HUES6 (cell line): ENCODE measurements around the gene UNK.
A peak's percentile ranks its signal among the peaks of the same experiment; 100 is the strongest.

Experiments used
- H3K27ac ChIP-seq: 2 replicates; pipeline ENCODE4 v1.7.0; 2013; ENCODE audit warnings: low read depth, mild to moderate bottlenecking, low read length, inconsistent platforms
- H3K27me3 ChIP-seq: 2 replicates; pipeline ENCODE4 v1.6.1; 2013; ENCODE audit warnings: low read length; ENCODE audit not compliant: control insufficient read depth, insufficient read depth
- H3K36me3 ChIP-seq: 2 replicates; pipeline ENCODE4 v1.6.1; 2013; ENCODE audit warnings: low read length; ENCODE audit not compliant: control insufficient read depth, insufficient read depth
- H3K4me1 ChIP-seq: 2 replicates; pipeline ENCODE4 v1.6.1; 2013; ENCODE audit warnings: low read length; ENCODE audit not compliant: control insufficient read depth, insufficient read depth
- H3K4me3 ChIP-seq: 2 replicates; pipeline ENCODE4 v1.5.1; 2013; ENCODE audit warnings: low read depth, low read length
- H3K9ac ChIP-seq: one replicate; pipeline ENCODE4 v1.6.1; 2013; ENCODE audit warnings: mild to moderate bottlenecking, low read length
- H3K9me3 ChIP-seq: 2 replicates; pipeline ENCODE4 v1.6.1; 2013; ENCODE audit warnings: low read depth, low read length; ENCODE audit not compliant: control insufficient read depth, insufficient read depth

UNK gene

DNA sequence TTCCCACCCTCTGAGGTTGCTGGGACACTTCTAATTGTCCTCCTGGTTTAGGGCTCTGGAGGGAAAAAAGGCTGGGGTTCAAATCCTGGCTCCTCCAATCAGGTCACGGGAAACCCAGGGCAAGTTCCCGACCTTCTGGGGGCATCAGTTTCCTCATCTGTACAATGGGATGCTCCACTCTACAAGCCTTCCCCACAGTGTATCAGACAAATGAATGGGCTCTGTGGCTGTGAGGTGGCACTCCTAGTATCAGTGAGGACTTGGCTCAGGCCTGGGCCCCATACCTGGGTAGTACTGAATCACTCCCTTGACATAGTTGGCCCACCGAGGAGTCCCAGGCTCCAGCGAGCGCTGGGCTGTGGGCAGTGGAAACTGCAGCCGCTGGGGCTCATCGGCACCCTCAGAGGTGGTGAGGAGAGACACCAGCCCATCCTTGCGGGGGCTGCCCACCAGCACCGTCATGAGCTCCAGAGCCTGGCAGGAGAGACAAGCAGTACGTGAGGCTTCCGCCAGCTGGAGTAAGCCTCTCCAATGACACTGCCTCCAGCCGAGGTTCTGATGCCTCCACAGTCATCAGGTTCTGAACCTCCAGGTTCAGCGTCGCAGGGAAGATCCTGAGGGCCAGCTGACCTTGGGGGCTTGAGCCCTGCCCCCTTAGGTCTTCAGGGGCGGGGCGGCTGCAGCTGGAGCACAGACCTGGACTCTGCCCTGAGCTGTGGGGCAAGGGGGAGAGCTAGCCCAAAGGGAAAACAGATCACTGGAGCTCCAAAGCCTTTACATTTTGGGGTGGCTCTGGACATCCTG lies 20.8 kb upstream of the UNK start:
- H3K9me3 ChIP-seq, result no peaks in the 10 kb centered on the region
- H3K36me3 ChIP-seq, result no peaks in the 10 kb centered on the region
- no peak overlapping the region for H3K27ac ChIP-seq
- H3K4me1 ChIP-seq, result peaks cover 9% of the 10 kb centered on the region
- H3K4me3 ChIP-seq, result peak overlapping the region; percentile 72
- no peaks in the 10 kb centered on the region for H3K27me3 ChIP-seq
- H3K9ac ChIP-seq, result no peak overlapping the region

DNA sequence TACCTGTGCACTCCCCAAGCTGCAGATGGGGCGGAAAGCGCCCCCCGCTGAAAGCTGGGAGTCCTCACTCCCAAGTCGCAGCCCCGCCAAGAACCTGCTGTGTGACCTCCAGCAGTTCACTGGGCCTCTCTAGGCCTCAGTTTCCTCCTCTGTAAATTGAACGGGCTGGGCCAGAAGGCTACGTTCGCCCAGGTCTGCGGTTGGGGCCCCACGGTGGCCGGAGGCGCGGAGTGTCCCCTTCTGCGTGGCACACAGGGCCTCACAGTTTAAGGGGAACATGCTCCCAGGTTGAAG lies 20.2 kb upstream of the UNK start:
- H3K4me1 ChIP-seq, result peaks cover 9% of the 10 kb centered on the region
- H3K36me3 ChIP-seq, result no peaks in the 10 kb centered on the region
- no peaks in the 10 kb centered on the region for H3K27me3 ChIP-seq
- peak overlapping the region; percentile 50 for H3K9ac ChIP-seq
- no peak overlapping the region for H3K27ac ChIP-seq
- peak overlapping the region; percentile 72 for H3K4me3 ChIP-seq
- no peaks in the 10 kb centered on the region for H3K9me3 ChIP-seq

DNA sequence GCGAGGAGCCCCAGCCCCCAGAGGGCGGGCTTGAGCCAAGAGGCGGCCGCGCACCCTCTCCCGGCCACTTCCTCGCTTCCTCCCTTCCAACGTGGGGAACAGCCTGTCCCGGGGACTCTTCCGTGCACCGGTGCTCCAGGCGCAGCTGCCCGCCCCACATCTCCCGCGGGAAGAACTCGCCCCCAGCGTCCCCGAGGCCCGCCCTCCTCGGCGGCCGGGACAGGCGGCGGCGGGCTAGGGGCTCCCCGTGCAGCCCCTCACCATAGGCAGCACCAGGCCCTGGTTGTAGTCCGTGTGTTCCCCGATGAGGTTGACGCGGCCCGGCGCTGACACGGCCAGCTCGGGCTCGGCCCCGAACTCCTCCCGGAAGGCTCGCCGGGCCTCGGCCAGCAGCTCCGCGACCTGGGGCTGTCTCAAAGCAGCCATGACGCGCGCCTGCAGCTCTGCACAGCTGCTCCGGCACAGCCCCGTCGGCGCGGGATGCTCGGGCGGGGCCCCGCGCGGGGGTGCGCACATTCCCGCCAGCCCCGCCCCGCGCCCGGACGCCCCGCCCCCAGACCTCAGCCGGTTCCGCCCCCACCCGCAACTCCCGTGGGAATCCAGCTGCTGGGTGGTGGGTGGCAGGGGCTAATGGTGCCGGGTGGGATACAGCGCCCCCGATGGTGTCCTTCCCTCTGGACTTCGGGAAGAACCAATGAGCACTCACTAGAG lies 19.7 kb upstream of the UNK start, which contains the start of gene GALK1:
Gene GALK1 (minus strand): TSS at position 482 of the 711 bp plus-strand sequence. CDS start 56 bp downstream, at position 426.
- Histone ChIP-seq H3K4me3 (peak within 1 kb of the TSS; percentile 72), H3K9me3 (no peaks in the 10 kb centered on the region), H3K9ac (peak within 1 kb of the TSS; percentile 50), H3K36me3 (no peaks in the 10 kb centered on the region), H3K27me3 (no peaks in the 10 kb centered on the region), H3K27ac (0 out of 2 replicates have a peak within 1 kb of the TSS, but pooled peaks have one; percentile 34), H3K4me1 (peaks cover 9% of the 10 kb centered on the region)

DNA sequence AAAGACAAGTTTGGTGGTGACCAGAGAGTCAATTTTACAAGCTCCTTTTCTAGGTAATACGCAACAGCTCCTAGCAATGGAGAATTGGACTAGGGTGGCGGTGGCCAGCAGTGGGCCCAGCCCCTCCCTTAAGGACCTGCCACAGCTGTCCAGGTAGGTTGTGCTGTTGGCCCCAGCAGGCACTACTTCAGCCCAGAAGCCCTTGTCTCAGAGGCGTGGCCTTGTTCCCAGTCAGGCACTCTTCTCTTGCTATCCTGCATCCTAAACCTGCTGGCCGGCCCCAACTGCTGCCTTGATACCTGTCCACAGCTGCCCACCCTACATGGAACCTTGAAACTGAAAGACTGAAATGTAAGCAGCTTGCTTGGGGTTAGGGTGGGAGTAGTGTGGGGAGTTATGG lies 18.6 kb upstream of the UNK start:
- H3K9ac ChIP-seq, result no peak overlapping the region
- peaks cover 9% of the 10 kb centered on the region for H3K4me1 ChIP-seq
- no peaks in the 10 kb centered on the region for H3K27me3 ChIP-seq
- H3K27ac ChIP-seq, result no peak overlapping the region
- no peaks in the 10 kb centered on the region for H3K9me3 ChIP-seq
- H3K36me3 ChIP-seq, result no peaks in the 10 kb centered on the region
- no peak overlapping the region for H3K4me3 ChIP-seq

DNA sequence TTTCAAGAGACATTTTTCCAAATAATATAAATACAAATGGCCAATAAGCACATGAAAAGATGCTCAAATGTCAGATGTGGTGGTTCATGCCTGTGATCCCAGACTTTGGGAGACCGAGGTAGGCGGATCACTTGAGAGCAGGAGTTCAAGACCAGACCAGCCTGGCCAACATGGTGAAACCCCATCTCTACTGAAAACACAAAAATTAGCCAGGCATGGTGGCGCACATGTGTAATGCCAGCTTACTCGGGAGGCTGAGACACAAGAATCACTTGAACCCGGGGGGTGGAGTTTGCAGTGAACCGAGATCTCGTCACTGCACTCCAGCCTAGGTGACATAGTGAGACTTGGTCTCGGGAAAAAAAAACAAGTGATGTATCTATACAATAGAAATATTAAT lies 16.7 kb upstream of the UNK start:
- Histone ChIP-seq H3K27me3 (no peaks in the 10 kb centered on the region), H3K4me3 (no peak overlapping the region), H3K9me3 (no peaks in the 10 kb centered on the region), H3K4me1 (peaks cover 9% of the 10 kb centered on the region), H3K36me3 (no peaks in the 10 kb centered on the region), H3K27ac (no peak overlapping the region), H3K9ac (no peak overlapping the region)

DNA sequence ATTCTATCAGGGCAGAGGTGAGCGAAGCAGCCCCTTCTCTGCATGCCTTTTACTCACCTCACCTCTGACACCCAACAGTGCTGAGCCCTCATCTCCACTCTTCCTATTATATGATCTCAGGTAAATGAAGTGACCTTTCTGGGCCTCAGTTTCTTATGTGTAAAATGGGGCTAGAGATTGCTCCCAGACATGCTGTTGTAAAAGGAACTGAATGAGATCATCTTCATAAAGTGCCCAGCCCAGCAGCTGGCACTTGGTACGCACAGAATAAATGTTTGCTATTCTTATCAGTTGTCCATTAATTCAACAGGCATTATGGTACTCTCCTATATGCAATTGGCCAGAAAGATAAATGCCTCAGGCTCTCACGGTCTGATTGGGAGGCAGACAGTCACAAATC lies 15.1 kb upstream of the UNK start:
- Histone ChIP-seq H3K27ac (no peak overlapping the region), H3K9me3 (no peaks in the 10 kb centered on the region), H3K4me1 (no peaks in the 10 kb centered on the region)

DNA sequence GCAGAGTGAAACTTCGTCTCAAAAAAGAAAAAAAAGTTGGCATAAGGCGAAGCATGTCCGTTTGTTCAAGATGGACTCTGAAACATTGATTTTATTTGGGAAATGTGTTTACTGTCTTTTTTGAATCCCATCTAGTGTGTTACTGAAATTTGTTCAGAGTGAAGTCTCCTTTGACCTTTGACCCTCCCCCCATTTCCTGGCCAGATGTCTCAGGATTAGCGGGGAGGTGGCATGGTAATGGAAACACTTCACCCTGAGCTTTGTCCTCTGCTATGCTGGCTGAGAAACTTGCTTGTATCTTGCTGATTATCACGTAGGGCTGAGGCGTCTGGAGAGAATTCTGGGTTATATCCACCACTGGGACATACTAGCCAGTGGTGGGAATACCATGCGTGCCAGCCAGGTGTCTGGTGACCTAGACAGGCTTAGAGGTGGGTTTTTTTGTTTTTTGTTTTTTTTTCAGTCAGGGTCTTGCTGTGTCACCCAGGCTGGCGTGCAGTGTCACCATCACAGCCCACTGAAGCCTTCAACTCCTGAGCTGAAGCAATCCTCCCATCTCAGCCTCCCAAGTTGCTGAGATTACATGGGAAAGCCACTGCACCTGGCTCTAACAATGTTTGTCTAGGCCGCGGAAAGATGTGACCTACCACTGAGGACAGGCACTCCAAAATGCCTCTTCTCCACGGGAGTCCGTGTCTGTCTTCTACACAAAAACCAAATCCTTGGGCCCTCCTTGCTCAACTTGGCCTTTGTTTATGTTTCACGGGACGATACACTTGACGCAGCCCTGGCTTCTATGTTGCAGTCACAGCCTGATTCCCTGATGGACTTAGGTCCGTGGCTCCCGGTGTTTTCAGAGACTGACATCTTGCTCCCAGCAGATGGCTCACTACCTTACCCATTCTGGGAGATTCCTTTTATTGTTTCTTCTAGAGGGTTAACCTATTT lies 13.0 kb upstream of the UNK start:
- Histone ChIP-seq H3K27ac (no peak overlapping the region), H3K4me1 (peaks cover 5% of the 10 kb centered on the region; the same call in 1 of the 2 replicates), H3K9me3 (no peaks in the 10 kb centered on the region), H3K36me3 (peaks cover 5% of the 10 kb centered on the region), H3K27me3 (no peaks in the 10 kb centered on the region), H3K4me3 (no peak overlapping the region), H3K9ac (no peak overlapping the region)

More for the DNA sequence above, 15.1 kb upstream of the UNK start:
- Histone ChIP-seq H3K9ac (no peak overlapping the region), H3K27me3 (no peaks in the 10 kb centered on the region), H3K36me3 (no peaks in the 10 kb centered on the region), H3K4me3 (no peak overlapping the region)

DNA sequence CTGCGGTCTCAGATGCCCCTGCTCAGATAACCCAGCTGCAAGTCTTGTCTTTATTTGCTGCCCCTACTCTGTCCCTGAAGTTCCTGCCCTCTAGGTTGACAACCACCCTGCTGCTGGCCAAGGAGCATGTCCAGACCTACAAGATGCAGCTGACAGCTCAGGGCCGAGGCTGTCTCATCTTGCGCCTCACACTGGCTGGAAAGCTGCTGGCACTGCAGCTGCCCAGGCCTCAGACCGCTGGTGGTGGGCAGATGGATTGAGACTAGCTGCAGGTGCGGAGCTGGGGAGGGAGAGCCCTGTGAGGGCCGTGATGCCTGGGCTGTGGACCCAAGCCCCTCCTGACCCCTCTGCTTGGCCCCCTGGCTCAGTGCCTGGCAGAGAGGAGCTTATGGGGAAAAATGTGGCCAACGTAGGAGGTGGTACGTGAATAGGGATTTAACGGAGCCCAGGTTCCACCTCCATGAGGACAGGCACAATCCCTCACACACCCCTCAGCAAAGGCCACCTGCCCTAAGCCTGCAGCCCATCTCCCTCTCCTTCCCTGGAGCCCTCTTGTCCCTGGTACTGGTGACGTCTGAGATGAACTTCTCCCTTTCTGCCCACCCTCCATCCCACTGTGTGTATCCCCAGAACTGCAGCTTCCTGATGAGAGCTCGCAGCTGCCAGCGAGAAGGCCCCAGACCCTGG lies 11.3 kb upstream of the UNK start:
- Histone ChIP-seq H3K36me3 (peaks cover 21% of the 10 kb centered on the region), H3K4me1 (peaks cover 5% of the 10 kb centered on the region; the same call in 1 of the 2 replicates), H3K27ac (no peak overlapping the region), H3K9ac (no peak overlapping the region), H3K9me3 (no peaks in the 10 kb centered on the region), H3K4me3 (no peak overlapping the region), H3K27me3 (no peaks in the 10 kb centered on the region)

DNA sequence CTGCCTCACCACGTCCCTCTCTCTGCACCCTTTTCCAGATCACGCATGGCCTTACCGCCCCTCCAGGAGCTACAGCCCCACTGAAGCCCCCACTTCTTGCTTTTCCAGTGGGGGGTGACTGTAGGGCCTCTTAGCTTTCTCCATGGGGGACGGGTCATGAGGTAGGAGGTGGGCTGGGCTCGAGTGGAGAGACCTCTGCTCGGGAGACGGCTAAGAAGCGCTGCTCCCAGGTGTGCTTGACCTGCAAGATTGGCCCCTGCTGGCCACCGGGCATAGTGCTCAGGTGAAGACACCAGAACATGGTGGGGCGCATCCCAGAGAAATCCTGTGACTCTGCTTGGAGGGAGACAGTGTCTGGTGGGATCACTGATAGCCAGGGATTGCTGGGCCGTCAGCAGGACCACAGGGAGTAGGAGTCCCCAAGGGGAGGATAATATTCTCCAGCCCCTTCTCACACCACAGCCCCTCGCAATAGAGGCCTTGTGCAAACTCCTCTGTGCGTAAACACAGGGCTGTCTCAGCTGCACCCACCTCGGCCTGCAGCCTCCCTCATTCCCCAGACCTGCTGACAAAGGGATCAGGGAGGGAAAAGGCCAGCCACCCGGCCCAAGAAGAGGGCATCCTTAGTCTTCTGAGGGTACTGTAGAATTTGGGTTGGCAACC lies 10.7 kb upstream of the UNK start:
- Histone ChIP-seq H3K9ac (no peak overlapping the region), H3K36me3 (peaks cover 28% of the 10 kb centered on the region), H3K4me3 (no peak overlapping the region), H3K9me3 (no peaks in the 10 kb centered on the region), H3K4me1 (peaks cover 5% of the 10 kb centered on the region; the same call in 1 of the 2 replicates), H3K27ac (no peak overlapping the region), H3K27me3 (no peaks in the 10 kb centered on the region)

DNA sequence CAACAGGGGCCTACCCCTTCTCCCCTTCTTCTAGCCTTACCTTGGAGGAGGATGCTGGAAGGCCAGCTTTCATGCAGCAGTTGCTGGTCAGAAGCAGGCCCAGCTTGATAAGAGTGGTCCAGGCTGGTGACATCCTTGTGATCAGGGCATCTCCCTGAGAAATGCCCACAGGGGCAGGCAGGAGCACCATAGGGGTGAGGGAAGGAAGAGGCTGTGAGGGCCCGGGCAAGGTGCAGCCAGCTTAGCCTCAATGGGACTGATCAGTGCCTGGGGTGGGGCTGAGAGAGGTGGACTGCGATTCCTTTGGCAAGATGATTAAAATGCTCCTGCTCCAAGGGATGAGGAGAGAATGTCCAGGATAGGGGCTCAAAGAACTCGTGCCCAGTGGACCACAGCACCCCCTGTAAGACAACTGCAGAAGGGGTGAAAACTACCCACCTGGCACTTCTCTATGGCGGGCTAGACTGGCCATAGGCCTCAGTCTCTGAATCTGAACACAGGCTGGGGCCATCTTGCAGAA lies 10.1 kb upstream of the UNK start:
- H3K4me1 ChIP-seq, result peaks cover 5% of the 10 kb centered on the region; the same call in 1 of the 2 replicates
- peaks cover 29% of the 10 kb centered on the region for H3K36me3 ChIP-seq
- no peak overlapping the region for H3K27ac ChIP-seq
- H3K27me3 ChIP-seq, result no peaks in the 10 kb centered on the region
- no peaks in the 10 kb centered on the region for H3K9me3 ChIP-seq
- H3K9ac ChIP-seq, result no peak overlapping the region
- H3K4me3 ChIP-seq, result no peak overlapping the region
